ENCODE results near the gene SBF1. TPM values are rescaled to one million over a fixed set of nuclear protein-coding genes. Genes with fewer than 3 reads are reported as not detected.

Gene SBF1
- polyA plus RNA-seq, 2 donors = 44.3 to 73.5 TPM

DNA sequence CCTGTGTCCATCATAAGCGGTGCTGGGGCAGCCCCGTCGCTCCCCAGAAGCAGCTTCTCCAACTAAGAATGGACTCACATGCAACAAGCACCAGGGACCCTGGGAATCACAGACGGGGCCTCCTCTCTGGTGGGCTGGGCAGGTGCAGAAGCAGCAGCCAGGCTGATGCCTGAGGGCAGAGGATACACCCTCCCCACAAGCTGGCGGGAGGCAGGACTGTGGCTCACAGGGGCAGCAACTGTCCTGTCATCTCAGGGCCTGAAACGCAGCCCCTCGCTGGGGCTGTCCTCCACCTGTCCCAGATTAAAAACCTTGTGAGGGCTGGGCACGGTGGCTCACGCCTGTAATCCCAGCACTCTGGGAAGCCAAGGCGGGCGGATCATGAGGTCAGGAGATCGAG, 3.1 kb upstream of the SBF1 start:
- Histone ChIP-seq H3K4me3 (ENCODE audit: low read depth in 1 of 2, low read length in 2 of 2) (no peak overlapping the region), H3K36me3 (ENCODE audit: control insufficient read depth in 2 of 2, insufficient read depth in 2 of 2, low read length in 1 of 2) (peaks cover 0 to 3% of the 10 kb centered on the region in 2 donors), H3K27ac (ENCODE audit: low read depth in 2 of 2, low read length in 1 of 2) (no peak overlapping the region), H3K4me1 (ENCODE audit: control insufficient read depth in 2 of 2, insufficient read depth in 2 of 2, low read length in 1 of 2) (peaks cover 8 to 20% of the 10 kb centered on the region in 2 donors), H3K9me3 (ENCODE audit: control insufficient read depth in 2 of 2, insufficient read depth in 1 of 2, low read depth in 1 of 2, low read length in 1 of 2) (no peaks in the 10 kb centered on the region), H3K27me3 (ENCODE audit: control insufficient read depth in 1 of 2, insufficient read depth in 2 of 2, low read length in 2 of 2) (no peaks in the 10 kb centered on the region)
- WGBS, 2 donors = 90 to 94% methylated on average over 12 of the region's 12 CpGs

DNA sequence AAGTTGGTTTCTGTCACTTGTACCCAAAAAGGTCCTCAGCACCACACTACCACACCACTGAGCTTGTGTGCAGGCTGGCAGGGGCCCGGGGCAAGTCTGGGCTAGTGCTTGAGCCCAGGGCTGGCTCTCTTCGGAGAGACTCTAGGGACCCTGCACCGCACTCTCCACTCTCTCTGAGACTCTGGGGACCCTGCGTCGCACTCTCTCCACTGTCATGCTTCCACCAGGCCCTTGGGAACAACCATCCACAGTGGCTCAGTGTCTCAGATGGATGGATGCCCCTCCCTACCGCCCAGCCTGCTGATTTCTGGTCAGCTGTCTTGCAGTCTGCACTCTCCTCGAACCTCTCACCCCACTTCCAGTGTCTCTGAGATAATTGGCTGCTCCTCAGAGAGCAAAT, 2.0 kb upstream of the SBF1 start:
- H3K27ac ChIP-seq (ENCODE audit: low read depth in 2 of 2, low read length in 1 of 2) = no peak overlapping the region
- 59 to 62% methylated on average over 7 of the region's 7 CpGs for WGBS, 2 donors
- H3K9me3 ChIP-seq (ENCODE audit: control insufficient read depth in 2 of 2, insufficient read depth in 1 of 2, low read depth in 1 of 2, low read length in 1 of 2) = no peaks in the 10 kb centered on the region
- peaks cover 14 to 30% of the 10 kb centered on the region in 2 donors for H3K4me1 ChIP-seq (ENCODE audit: control insufficient read depth in 2 of 2, insufficient read depth in 2 of 2, low read length in 1 of 2)
- no peaks in the 10 kb centered on the region for H3K27me3 ChIP-seq (ENCODE audit: control insufficient read depth in 1 of 2, insufficient read depth in 2 of 2, low read length in 2 of 2)
- peaks cover 0 to 3% of the 10 kb centered on the region in 2 donors for H3K36me3 ChIP-seq (ENCODE audit: control insufficient read depth in 2 of 2, insufficient read depth in 2 of 2, low read length in 1 of 2)
- no peak overlapping the region for H3K4me3 ChIP-seq (ENCODE audit: low read depth in 1 of 2, low read length in 2 of 2)

- Histone ChIP-seq H3K4me3 (ENCODE audit: low read depth in 1 of 2, low read length in 2 of 2) (no peak overlapping the region), H3K27ac (ENCODE audit: low read depth in 2 of 2, low read length in 1 of 2) (no peak overlapping the region), H3K4me1 (ENCODE audit: control insufficient read depth in 2 of 2, insufficient read depth in 2 of 2, low read length in 1 of 2) (peaks cover 24 to 38% of the 10 kb centered on the region in 2 donors), H3K9me3 (ENCODE audit: control insufficient read depth in 2 of 2, insufficient read depth in 1 of 2, low read depth in 1 of 2, low read length in 1 of 2) (no peaks in the 10 kb centered on the region), H3K36me3 (ENCODE audit: control insufficient read depth in 2 of 2, insufficient read depth in 2 of 2, low read length in 1 of 2) (peaks cover 0 to 3% of the 10 kb centered on the region in 2 donors), H3K27me3 (ENCODE audit: control insufficient read depth in 1 of 2, insufficient read depth in 2 of 2, low read length in 2 of 2) (no peaks in the 10 kb centered on the region)
- 81 to 85% methylated on average over 6 of the region's 6 CpGs for WGBS, 2 donors
Observed at GRCh38 chr22:50475652-50476002, 792 bp upstream of the SBF1 start.

- WGBS, 2 donors = 3 to 4% methylated on average over 52 to 62 of the region's 62 CpGs
- Histone ChIP-seq H3K9me3 (ENCODE audit: control insufficient read depth in 2 of 2, insufficient read depth in 1 of 2, low read depth in 1 of 2, low read length in 1 of 2) (no peaks in the 10 kb centered on the region), H3K27me3 (ENCODE audit: control insufficient read depth in 1 of 2, insufficient read depth in 2 of 2, low read length in 2 of 2) (no peaks in the 10 kb centered on the region), H3K36me3 (ENCODE audit: control insufficient read depth in 2 of 2, insufficient read depth in 2 of 2, low read length in 1 of 2) (peaks cover 0 to 3% of the 10 kb centered on the region in 2 donors), H3K4me1 (ENCODE audit: control insufficient read depth in 2 of 2, insufficient read depth in 2 of 2, low read length in 1 of 2) (peaks cover 30 to 50% of the 10 kb centered on the region in 2 donors), H3K4me3 (ENCODE audit: low read depth in 1 of 2, low read length in 2 of 2) (peak overlapping the region; percentile 85 to 96), H3K27ac (ENCODE audit: low read depth in 2 of 2, low read length in 1 of 2) (peak overlapping the region; percentile 77 to 84)
Observed at GRCh38 chr22:50473855-50474671, 772 bp downstream of the SBF1 start.

DNA sequence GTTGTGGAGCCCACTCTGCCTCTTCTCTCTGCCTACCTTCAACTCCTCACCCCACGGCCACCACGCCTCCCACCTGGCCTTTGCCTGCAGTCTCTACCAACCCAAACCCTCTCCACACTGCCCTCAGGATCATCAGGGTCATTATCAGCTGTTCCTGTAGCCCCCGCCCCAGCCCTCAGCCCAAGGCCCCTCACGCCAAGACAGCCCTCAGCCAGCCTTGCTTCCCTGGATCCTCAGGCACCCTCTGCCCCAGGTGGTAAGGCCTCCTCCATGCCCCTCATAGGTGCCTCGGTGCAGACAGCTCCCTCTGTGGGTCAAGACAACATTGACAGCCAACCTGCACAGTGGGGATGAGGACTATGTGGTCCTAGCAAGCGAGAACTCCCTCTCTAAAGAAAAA, 1.7 kb downstream of the SBF1 start:
- Histone ChIP-seq H3K27ac (ENCODE audit: low read depth in 2 of 2, low read length in 1 of 2) (no peak overlapping the region), H3K4me1 (ENCODE audit: control insufficient read depth in 2 of 2, insufficient read depth in 2 of 2, low read length in 1 of 2) (peaks cover 30 to 51% of the 10 kb centered on the region in 2 donors), H3K4me3 (ENCODE audit: low read depth in 1 of 2, low read length in 2 of 2) (peak overlapping the region; percentile 20 to 96), H3K36me3 (ENCODE audit: control insufficient read depth in 2 of 2, insufficient read depth in 2 of 2, low read length in 1 of 2) (peaks cover 0 to 5% of the 10 kb centered on the region in 2 donors), H3K9me3 (ENCODE audit: control insufficient read depth in 2 of 2, insufficient read depth in 1 of 2, low read depth in 1 of 2, low read length in 1 of 2) (no peaks in the 10 kb centered on the region), H3K27me3 (ENCODE audit: control insufficient read depth in 1 of 2, insufficient read depth in 2 of 2, low read length in 2 of 2) (no peaks in the 10 kb centered on the region)
- WGBS, 2 donors = 69 to 75% methylated on average over 6 of the region's 6 CpGs

GRCh38 chr22:50471962-50472361, 2.9 kb downstream of the SBF1 start:
- H3K4me3 ChIP-seq (ENCODE audit: low read depth in 1 of 2, low read length in 2 of 2) = no peak overlapping the region
- H3K4me1 ChIP-seq (ENCODE audit: control insufficient read depth in 2 of 2, insufficient read depth in 2 of 2, low read length in 1 of 2) = peaks cover 30 to 53% of the 10 kb centered on the region in 2 donors
- no peaks in the 10 kb centered on the region for H3K27me3 ChIP-seq (ENCODE audit: control insufficient read depth in 1 of 2, insufficient read depth in 2 of 2, low read length in 2 of 2)
- WGBS, 2 donors = 70 to 78% methylated on average over 5 of the region's 5 CpGs
- peaks cover 0 to 15% of the 10 kb centered on the region in 2 donors for H3K36me3 ChIP-seq (ENCODE audit: control insufficient read depth in 2 of 2, insufficient read depth in 2 of 2, low read length in 1 of 2)
- H3K27ac ChIP-seq (ENCODE audit: low read depth in 2 of 2, low read length in 1 of 2) = peak overlapping the region in 1 of 2 donors; percentile 90
- no peaks in the 10 kb centered on the region for H3K9me3 ChIP-seq (ENCODE audit: control insufficient read depth in 2 of 2, insufficient read depth in 1 of 2, low read depth in 1 of 2, low read length in 1 of 2)

- Histone ChIP-seq H3K36me3 (ENCODE audit: control insufficient read depth in 2 of 2, insufficient read depth in 2 of 2, low read length in 1 of 2) (peaks cover 0 to 21% of the 10 kb centered on the region in 2 donors), H3K4me3 (ENCODE audit: low read depth in 1 of 2, low read length in 2 of 2) (no peak overlapping the region), H3K9me3 (ENCODE audit: control insufficient read depth in 2 of 2, insufficient read depth in 1 of 2, low read depth in 1 of 2, low read length in 1 of 2) (no peaks in the 10 kb centered on the region), H3K27ac (ENCODE audit: low read depth in 2 of 2, low read length in 1 of 2) (peak overlapping the region; percentile 90 to 92), H3K4me1 (ENCODE audit: control insufficient read depth in 2 of 2, insufficient read depth in 2 of 2, low read length in 1 of 2) (peaks cover 30 to 53% of the 10 kb centered on the region in 2 donors), H3K27me3 (ENCODE audit: control insufficient read depth in 1 of 2, insufficient read depth in 2 of 2, low read length in 2 of 2) (no peaks in the 10 kb centered on the region)
- WGBS, 2 donors = 62 to 71% methylated on average over 21 of the region's 21 CpGs
Observed at GRCh38 chr22:50471197-50471847, 3.5 kb downstream of the SBF1 start.

DNA sequence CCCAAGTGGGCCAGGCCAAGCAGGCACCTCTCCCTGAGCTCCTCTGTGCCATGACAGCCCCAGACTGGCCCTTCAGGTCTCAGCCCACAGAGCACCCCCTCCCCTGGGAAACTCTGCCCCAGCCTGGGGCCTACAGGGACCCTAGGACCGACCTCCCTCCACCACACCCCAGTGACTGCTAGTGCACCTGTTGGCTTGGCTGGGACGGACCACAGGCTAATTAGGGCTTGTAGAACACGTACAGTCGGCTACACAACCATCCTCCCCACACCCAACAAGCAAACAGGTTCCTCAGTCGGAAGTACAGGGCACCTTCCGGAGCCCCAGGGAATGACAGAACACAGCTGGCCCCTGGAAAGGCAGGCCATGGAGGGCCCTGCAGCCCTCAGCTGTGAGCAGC, 4.3 kb downstream of the SBF1 start:
- peak overlapping the region; percentile 90 to 92 for H3K27ac ChIP-seq (ENCODE audit: low read depth in 2 of 2, low read length in 1 of 2)
- H3K4me1 ChIP-seq (ENCODE audit: control insufficient read depth in 2 of 2, insufficient read depth in 2 of 2, low read length in 1 of 2) = peaks cover 30 to 50% of the 10 kb centered on the region in 2 donors
- H3K27me3 ChIP-seq (ENCODE audit: control insufficient read depth in 1 of 2, insufficient read depth in 2 of 2, low read length in 2 of 2) = no peaks in the 10 kb centered on the region
- peaks cover 0 to 30% of the 10 kb centered on the region in 2 donors for H3K36me3 ChIP-seq (ENCODE audit: control insufficient read depth in 2 of 2, insufficient read depth in 2 of 2, low read length in 1 of 2)
- WGBS, 2 donors = 31 to 39% methylated on average over 6 of the region's 6 CpGs
- no peaks in the 10 kb centered on the region for H3K9me3 ChIP-seq (ENCODE audit: control insufficient read depth in 2 of 2, insufficient read depth in 1 of 2, low read depth in 1 of 2, low read length in 1 of 2)
- H3K4me3 ChIP-seq (ENCODE audit: low read depth in 1 of 2, low read length in 2 of 2) = peak overlapping the region; percentile 5 to 14

DNA sequence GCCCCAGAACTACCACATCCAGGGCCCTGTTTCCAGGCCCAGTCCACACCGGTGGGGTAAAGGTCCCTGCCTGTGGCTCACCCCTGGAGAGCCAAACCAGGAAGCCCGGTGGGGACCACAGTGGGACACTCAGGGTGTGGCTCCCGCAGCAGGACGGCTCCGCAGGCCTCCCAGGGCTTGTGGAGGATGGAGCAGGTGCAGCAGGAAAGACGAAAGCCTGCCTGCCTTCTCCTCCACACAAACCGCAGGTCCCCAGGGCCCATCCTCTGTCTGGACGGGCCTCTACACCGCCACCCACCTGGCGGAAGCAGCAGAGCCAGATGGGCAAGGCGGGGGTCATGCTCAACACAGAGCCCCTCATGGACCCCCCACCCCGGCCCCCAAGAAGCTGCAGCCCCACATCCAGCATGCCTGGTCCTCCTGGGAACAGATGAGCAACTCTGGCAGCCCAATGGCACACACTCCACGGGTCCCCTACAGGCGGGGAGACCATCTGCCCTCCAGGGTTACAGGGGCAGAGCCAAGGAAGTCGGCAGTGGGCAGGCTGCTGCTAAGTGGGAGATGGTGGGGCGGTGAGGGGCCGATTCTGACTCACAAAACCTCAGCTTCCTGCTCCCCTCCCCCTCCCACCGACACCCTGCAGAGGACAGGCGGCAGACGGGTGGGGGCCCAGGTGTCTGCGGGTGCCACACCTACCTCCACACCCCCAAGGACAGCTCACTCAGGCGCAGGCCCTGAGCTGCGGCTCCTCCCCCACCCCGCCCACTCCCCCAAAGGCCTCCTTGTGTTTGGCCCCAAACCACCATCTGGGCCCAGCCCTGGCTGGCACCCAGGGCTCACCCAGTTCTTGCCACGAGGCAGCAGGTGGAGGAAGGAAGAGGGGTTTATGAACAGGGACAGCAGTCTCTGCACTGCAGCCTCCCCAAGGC, 5.2 kb downstream of the SBF1 start:
- WGBS, 2 donors = 29 to 33% methylated on average over 25 of the region's 25 CpGs
- peak overlapping the region in 1 of 2 donors; percentile 8 for H3K4me3 ChIP-seq (ENCODE audit: low read depth in 1 of 2, low read length in 2 of 2)

More for the DNA sequence above, 5.2 kb downstream of the SBF1 start:
- H3K4me1 ChIP-seq (ENCODE audit: control insufficient read depth in 2 of 2, insufficient read depth in 2 of 2, low read length in 1 of 2) = peaks cover 30 to 48% of the 10 kb centered on the region in 2 donors
- H3K9me3 ChIP-seq (ENCODE audit: control insufficient read depth in 2 of 2, insufficient read depth in 1 of 2, low read depth in 1 of 2, low read length in 1 of 2) = no peaks in the 10 kb centered on the region
- peaks cover 0 to 38% of the 10 kb centered on the region in 2 donors for H3K36me3 ChIP-seq (ENCODE audit: control insufficient read depth in 2 of 2, insufficient read depth in 2 of 2, low read length in 1 of 2)
- peak overlapping the region; percentile 90 to 92 for H3K27ac ChIP-seq (ENCODE audit: low read depth in 2 of 2, low read length in 1 of 2)
- H3K27me3 ChIP-seq (ENCODE audit: control insufficient read depth in 1 of 2, insufficient read depth in 2 of 2, low read length in 2 of 2) = no peaks in the 10 kb centered on the region

All from esophagus (tissue), 2 donors.